ENCODE results near the gene HEATR5A. TPM values are rescaled to one million over a fixed set of nuclear protein-coding genes. Genes with fewer than 3 reads are reported as not detected.
"Not testable (repeated sequence)": the region's sequence is repeated elsewhere in the genome, so short reads cannot be mapped to it uniquely, and the experiment has no call there.

The HEATR5A gene
- total RNA-seq, 1 experiment from 2014 or later, result 23.1 TPM

DNA sequence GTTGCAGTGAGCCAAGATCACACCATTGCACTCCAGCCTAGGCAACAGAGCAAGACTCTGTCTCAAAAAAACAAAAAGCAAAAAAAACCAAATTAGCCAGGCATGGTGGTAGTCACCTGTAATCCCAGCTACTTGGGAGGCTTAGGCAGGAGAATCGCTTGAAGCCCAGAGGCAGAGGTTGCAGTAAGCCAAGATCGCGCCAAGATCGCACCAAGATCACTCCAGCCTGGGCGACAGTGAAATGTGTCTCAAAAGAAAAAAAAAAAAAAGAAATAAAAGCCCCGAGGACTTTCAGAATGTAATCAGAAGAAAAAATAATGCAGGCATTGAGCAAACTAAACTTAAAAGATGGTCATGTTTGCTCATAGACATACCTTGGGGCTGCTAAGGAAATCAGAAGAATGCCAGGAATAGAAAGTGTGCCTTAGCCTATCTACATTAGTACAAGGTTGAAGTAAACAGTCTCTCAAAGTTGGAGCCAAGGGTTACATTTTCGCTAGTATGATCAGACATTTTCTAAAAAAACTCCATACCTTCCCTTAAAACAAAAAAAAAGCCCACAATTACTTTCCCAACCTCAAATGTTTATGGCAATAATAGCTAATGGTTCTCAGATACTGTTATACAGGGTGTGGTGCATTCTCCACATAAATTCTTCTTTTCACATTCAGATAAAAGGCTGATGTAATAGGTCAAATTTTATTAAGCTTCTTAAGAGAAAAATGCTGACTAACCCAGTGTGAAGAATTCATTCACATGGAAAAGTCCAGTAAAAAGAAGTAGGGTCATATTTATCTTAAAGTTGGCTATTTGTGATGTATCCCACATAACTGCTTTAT lies 21.1 kb upstream of the HEATR5A start:
- H3K27ac Mint-ChIP-seq (ENCODE audit: low read depth, unreplicated experiment), result peak overlapping the region; percentile 46
- no TSS peak for BruUV-seq (replicated peaks)
- peaks cover 5% of the 10 kb centered on the region for H3K4me1 Mint-ChIP-seq (ENCODE audit: insufficient read depth, unreplicated experiment)
- no peak for DNase-seq (ENCODE audit: unreplicated experiment)
- POLR2A ChIA-PET, result interaction anchor here (0.6 to 1.4 kb wide), 3 partner anchors 21 to 417 kb away, joined by 3 to 11 read pairs (median 3); partner anchors contain the start of gene HEATR5A
- no peaks in the 10 kb centered on the region for H3K9me3 Mint-ChIP-seq (ENCODE audit: unreplicated experiment)
- H3K27me3 Mint-ChIP-seq (ENCODE audit: insufficient read depth, unreplicated experiment), result no peaks in the 10 kb centered on the region
- no peak for TF ChIP-seq CTCF (IDR thresholded peaks at IDR 0.05; ENCODE audit: unreplicated experiment)
- CTCF ChIA-PET, result interaction anchor here (0.7 kb wide), 1 partner anchor 1088 kb away, joined by 3 read pairs; no protein-coding TSS in a partner anchor
- H3K36me3 Mint-ChIP-seq (ENCODE audit: insufficient read depth, unreplicated experiment), result peaks cover 16% of the 10 kb centered on the region
- intact Hi-C loops (cut with micrococcal nuclease), result no loop called here
- H3K4me3 Mint-ChIP-seq (ENCODE audit: unreplicated experiment), result no peak overlapping the region

- peak overlapping the region; percentile 46 for H3K27ac Mint-ChIP-seq (ENCODE audit: low read depth, unreplicated experiment)
- POLR2A ChIA-PET, result no interaction called here
- BruUV-seq (replicated peaks), result no TSS peak
Measured at GRCh38 chr14:31440280-31440679, 19.9 kb upstream of the HEATR5A start.

GRCh38 chr14:31439561-31439960 lies 19.2 kb upstream of the HEATR5A start:
- no TSS peak for BruUV-seq (replicated peaks)
- DNase-seq (ENCODE audit: unreplicated experiment), result no peak
- H3K9me3 Mint-ChIP-seq (ENCODE audit: unreplicated experiment), result no peaks in the 10 kb centered on the region
- H3K4me1 Mint-ChIP-seq (ENCODE audit: insufficient read depth, unreplicated experiment), result peaks cover 15% of the 10 kb centered on the region
- intact Hi-C loops (cut with micrococcal nuclease), result no loop called here
- no peak overlapping the region for H3K4me3 Mint-ChIP-seq (ENCODE audit: unreplicated experiment)
- no peak overlapping the region for H3K27ac Mint-ChIP-seq (ENCODE audit: low read depth, unreplicated experiment)
- POLR2A ChIA-PET, result interaction anchor here (0.7 kb wide), 1 partner anchor 18 kb away, joined by 4 read pairs; the partner anchor contains the start of gene DTD2
- CTCF ChIA-PET, result no interaction called here
- H3K36me3 Mint-ChIP-seq (ENCODE audit: insufficient read depth, unreplicated experiment), result peaks cover 6% of the 10 kb centered on the region
- H3K27me3 Mint-ChIP-seq (ENCODE audit: insufficient read depth, unreplicated experiment), result no peaks in the 10 kb centered on the region
- no peak for TF ChIP-seq CTCF (IDR thresholded peaks at IDR 0.05; ENCODE audit: unreplicated experiment)

More at GRCh38 chr14:31440280-31440679, 19.9 kb upstream of the HEATR5A start:
- H3K36me3 Mint-ChIP-seq (ENCODE audit: insufficient read depth, unreplicated experiment), result peaks cover 8% of the 10 kb centered on the region
- intact Hi-C loops (cut with micrococcal nuclease), result no loop called here
- peaks cover 13% of the 10 kb centered on the region for H3K4me1 Mint-ChIP-seq (ENCODE audit: insufficient read depth, unreplicated experiment)
- no peak overlapping the region for H3K4me3 Mint-ChIP-seq (ENCODE audit: unreplicated experiment)
- DNase-seq (ENCODE audit: unreplicated experiment), result no peak
- no peaks in the 10 kb centered on the region for H3K9me3 Mint-ChIP-seq (ENCODE audit: unreplicated experiment)
- CTCF ChIA-PET, result no interaction called here
- no peaks in the 10 kb centered on the region for H3K27me3 Mint-ChIP-seq (ENCODE audit: insufficient read depth, unreplicated experiment)
- TF ChIP-seq CTCF (IDR thresholded peaks at IDR 0.05; ENCODE audit: unreplicated experiment), result no peak

- H3K4me1 Mint-ChIP-seq (ENCODE audit: insufficient read depth, unreplicated experiment), result peaks cover 10% of the 10 kb centered on the region
- DNase-seq (ENCODE audit: unreplicated experiment); BruUV-seq (replicated peaks); CTCF ChIA-PET; H3K4me3 Mint-ChIP-seq (ENCODE audit: unreplicated experiment); POLR2A ChIA-PET; intact Hi-C loops (cut with micrococcal nuclease); H3K27ac Mint-ChIP-seq (ENCODE audit: low read depth, unreplicated experiment); H3K36me3 Mint-ChIP-seq (ENCODE audit: insufficient read depth, unreplicated experiment); H3K27me3 Mint-ChIP-seq (ENCODE audit: insufficient read depth, unreplicated experiment); H3K9me3 Mint-ChIP-seq (ENCODE audit: unreplicated experiment): not testable (repeated sequence)
Measured at GRCh38 chr14:31437045-31437691, 16.8 kb upstream of the HEATR5A start.
